ENCODE data around the gene LCTL. TPM values are rescaled to one million over a fixed set of nuclear protein-coding genes. Genes with fewer than 3 reads are reported as not detected.

LCTL gene
- total RNA-seq, 1 donor from 2014 or later: not detected

DNA sequence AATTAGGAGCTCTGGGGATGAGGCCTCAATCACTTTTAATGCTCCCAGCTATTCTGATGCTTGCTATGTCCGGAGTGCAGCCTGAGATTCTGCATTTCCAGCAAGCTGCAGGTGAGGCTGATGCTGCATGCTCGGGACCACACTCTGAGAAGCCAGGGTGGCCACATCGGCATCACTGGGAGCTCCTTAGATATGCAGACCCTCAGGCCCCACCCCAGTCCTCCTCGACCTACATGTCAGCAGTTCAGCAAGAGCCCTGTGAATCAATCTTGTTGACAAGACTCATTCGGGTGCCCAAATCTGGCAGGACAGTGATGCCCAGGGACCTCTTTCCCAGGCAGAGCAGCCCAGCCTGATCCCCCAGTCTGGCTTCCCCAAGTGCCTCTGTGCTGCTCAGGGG is 44.1 kb upstream of the LCTL start:
- Histone ChIP-seq H3K9me3 (replicated peaks) (no peaks in the 10 kb centered on the region), H3K4me1 (peaks cover 7% of the 10 kb centered on the region), H3K27me3 (ENCODE audit: low read depth) (no peaks in the 10 kb centered on the region), H3K27ac (replicated peaks) (no peak overlapping the region), H3K36me3 (no peaks in the 10 kb centered on the region), H3K4me3 (no peak overlapping the region)
- intact Hi-C loops (cut with micrococcal nuclease): loop anchor here (10.0 kb wide), 1 partner anchor 165 kb away; no protein-coding TSS in a partner anchor
- TF ChIP-seq CTCF (IDR thresholded peaks at IDR 0.05; ENCODE audit: borderline replicate concordance): no peak
- no peak for DNase-seq

- intact Hi-C loops (cut with micrococcal nuclease): no loop called here
- no peak for DNase-seq
Observed at GRCh38 chr15:66608881-66609280, 43.1 kb upstream of the LCTL start.

DNA sequence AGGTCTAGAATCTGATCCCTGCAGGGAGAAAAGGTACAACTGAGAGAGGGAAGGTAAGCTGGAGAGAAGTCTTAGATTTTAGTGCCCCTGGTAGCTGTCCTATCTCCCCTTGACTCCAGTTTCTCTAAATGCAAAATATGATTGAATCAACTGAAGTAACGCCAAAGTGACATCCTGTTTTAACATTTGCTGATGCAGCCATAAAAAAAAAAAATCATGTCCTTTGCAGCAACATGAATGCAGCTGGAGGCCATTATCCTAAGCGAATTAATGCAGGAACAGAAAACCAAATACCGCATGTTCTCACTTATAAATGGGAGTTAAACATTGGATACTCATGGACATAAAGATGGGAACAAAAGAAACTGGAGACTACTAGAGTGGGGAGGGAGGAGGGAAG is 42.4 kb upstream of the LCTL start:
- no peak overlapping the region for H3K27ac ChIP-seq (replicated peaks)
- intact Hi-C loops (cut with micrococcal nuclease): no loop called here

More at GRCh38 chr15:66608881-66609280, 43.1 kb upstream of the LCTL start:
- H3K4me3 ChIP-seq: no peak overlapping the region
- no peak for TF ChIP-seq CTCF (IDR thresholded peaks at IDR 0.05; ENCODE audit: borderline replicate concordance)
- H3K27me3 ChIP-seq (ENCODE audit: low read depth): no peaks in the 10 kb centered on the region
- H3K9me3 ChIP-seq (replicated peaks): no peaks in the 10 kb centered on the region
- H3K4me1 ChIP-seq: peaks cover 3% of the 10 kb centered on the region
- no peaks in the 10 kb centered on the region for H3K36me3 ChIP-seq
- H3K27ac ChIP-seq (replicated peaks): no peak overlapping the region

DNA sequence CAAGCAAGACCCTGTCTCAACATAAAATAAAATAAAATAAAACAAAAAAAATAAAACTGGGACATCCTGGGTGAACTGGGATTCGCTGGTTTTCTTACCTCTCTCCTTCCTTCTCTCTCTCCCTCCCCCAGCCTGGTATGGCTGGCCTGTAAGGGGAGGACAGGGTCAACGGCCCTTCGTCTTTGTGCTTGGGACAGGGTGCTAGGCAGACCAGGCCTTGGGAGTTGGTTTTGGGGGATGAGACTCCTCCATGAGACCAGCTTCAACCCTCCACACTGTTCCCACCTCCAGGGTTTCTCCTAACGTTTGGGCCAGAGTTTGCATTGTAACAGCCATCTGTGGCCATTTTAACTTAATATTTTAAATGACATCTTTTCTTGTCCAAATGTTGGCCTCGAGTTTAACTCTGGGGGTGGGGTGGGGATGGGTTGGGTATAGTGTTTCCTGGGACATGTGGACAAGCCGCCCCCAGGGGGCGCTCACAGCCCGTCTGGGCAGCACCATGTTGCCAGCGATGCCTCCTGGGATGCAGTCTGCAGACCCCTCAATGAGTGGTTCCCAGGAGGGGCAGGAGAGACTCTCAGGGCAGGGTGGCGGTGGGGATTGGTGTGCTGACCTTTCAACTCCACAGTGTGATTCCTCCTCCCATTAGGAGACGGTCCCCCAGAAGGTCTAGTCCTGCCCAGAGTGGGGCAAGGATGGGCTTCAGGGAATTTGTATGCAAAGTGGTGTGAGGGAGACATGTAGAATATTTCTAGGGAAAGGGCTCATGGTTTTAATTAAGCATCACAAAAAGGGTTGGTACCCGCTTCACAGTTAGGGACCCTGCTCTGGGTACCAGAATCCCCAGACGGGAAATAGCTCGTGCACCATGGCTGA is 37.7 kb upstream of the LCTL start:
- H3K9me3 ChIP-seq (replicated peaks): no peaks in the 10 kb centered on the region
- no peak overlapping the region for H3K4me3 ChIP-seq

More for the DNA sequence above, 42.4 kb upstream of the LCTL start:
- no peak for TF ChIP-seq CTCF (IDR thresholded peaks at IDR 0.05; ENCODE audit: borderline replicate concordance)
- H3K4me1 ChIP-seq: no peaks in the 10 kb centered on the region
- no peaks in the 10 kb centered on the region for H3K27me3 ChIP-seq (ENCODE audit: low read depth)
- no peaks in the 10 kb centered on the region for H3K36me3 ChIP-seq
- H3K9me3 ChIP-seq (replicated peaks): no peaks in the 10 kb centered on the region
- H3K4me3 ChIP-seq: no peak overlapping the region
- DNase-seq: no peak

GRCh38 chr15:66601521-66601920 is 35.7 kb upstream of the LCTL start:
- Histone ChIP-seq H3K4me3 (no peak overlapping the region), H3K36me3 (no peaks in the 10 kb centered on the region), H3K27me3 (ENCODE audit: low read depth) (no peaks in the 10 kb centered on the region), H3K9me3 (replicated peaks) (no peaks in the 10 kb centered on the region), H3K27ac (replicated peaks) (no peak overlapping the region), H3K4me1 (no peaks in the 10 kb centered on the region)
- TF ChIP-seq CTCF (IDR thresholded peaks at IDR 0.05; ENCODE audit: borderline replicate concordance): no peak
- intact Hi-C loops (cut with micrococcal nuclease): loop anchor here (5.0 kb wide), 1 partner anchor 251 kb away; no protein-coding TSS in a partner anchor
- DNase-seq: no peak

More for the DNA sequence above, 37.7 kb upstream of the LCTL start:
- peak; percentile 89 for TF ChIP-seq CTCF (IDR thresholded peaks at IDR 0.05; ENCODE audit: borderline replicate concordance)
- no peaks in the 10 kb centered on the region for H3K27me3 ChIP-seq (ENCODE audit: low read depth)
- intact Hi-C loops (cut with micrococcal nuclease): loop anchor here (5.0 kb wide), 1 partner anchor 249 kb away; no protein-coding TSS in a partner anchor
- H3K36me3 ChIP-seq: no peaks in the 10 kb centered on the region
- peak; percentile 54 for DNase-seq
- H3K4me1 ChIP-seq: no peaks in the 10 kb centered on the region
- no peak overlapping the region for H3K27ac ChIP-seq (replicated peaks)
